HepG2 (cell line): ENCODE results near the gene MTFR1L. TPM values are rescaled to one million over a fixed set of nuclear protein-coding genes. Genes with fewer than 3 reads are reported as not detected.

Experiments used
- HMGXB4 ChIP-seq, 2 experiments: sonication (generic) in 1 of 2; formaldehyde crosslinking in 1 of 2; IDR thresholded peaks; 2 replicates each; pipeline versions ENCODE4 v1.4.0 to v1.6.1; 2018 to 2020; ENCODE audit warnings: missing genetic modification reagents in 2 of 2, borderline replicate concordance in 1 of 2, low read depth in 1 of 2, mild to moderate bottlenecking in 1 of 2, missing biosample characterization in 1 of 2
- PLRG1 ChIP-seq: fragments of 450-650 bp; conservative IDR thresholded peaks from 2 replicates; pipeline ENCODE4 v1.6.1; 2016
- ZBTB2 ChIP-seq: sonication (generic); formaldehyde crosslinking; IDR thresholded peaks from 2 replicates; pipeline ENCODE4 v1.8.0; 2022; ENCODE audit warnings: low read depth, missing genetic modification reagents
- ZBTB39 ChIP-seq: sonication (generic); formaldehyde crosslinking; IDR thresholded peaks from 2 replicates; pipeline ENCODE4 v1.5.0; 2020; ENCODE audit warnings: missing genetic modification reagents
- ZFP36L2 ChIP-seq: sonication (generic); formaldehyde crosslinking; IDR thresholded peaks from 2 replicates; pipeline ENCODE4 v1.4.0; 2020; ENCODE audit warnings: missing genetic modification reagents
- ZFY ChIP-seq: sonication (generic); formaldehyde crosslinking; IDR thresholded peaks from 2 replicates; pipeline ENCODE4 v1.4.0; 2020; ENCODE audit warnings: missing genetic modification reagents
- ZNF235 ChIP-seq: sonication (generic); formaldehyde crosslinking; IDR thresholded peaks from 2 replicates; pipeline ENCODE4 v1.8.1; 2023; ENCODE audit warnings: mild to moderate bottlenecking, missing genetic modification reagents, borderline replicate concordance
- ZNF274 ChIP-seq: sonication (generic); formaldehyde crosslinking; IDR thresholded peaks from 2 replicates; pipeline ENCODE4 v1.5.1; 2020; ENCODE audit warnings: mild to moderate bottlenecking, missing genetic modification reagents
- ZNF546 ChIP-seq: sonication (generic); formaldehyde crosslinking; conservative IDR thresholded peaks from 2 replicates; pipeline ENCODE4 v1.8.1; 2023; ENCODE audit warnings: mild to moderate bottlenecking, missing genetic modification reagents
- ZNF577 ChIP-seq: sonication (generic); formaldehyde crosslinking; IDR thresholded peaks from 2 replicates; pipeline ENCODE4 v1.4.0; 2020; ENCODE audit warnings: mild to moderate bottlenecking, low read depth, missing genetic modification reagents, borderline replicate concordance
- ZNF609 ChIP-seq: sonication (generic); formaldehyde crosslinking; IDR thresholded peaks from 2 replicates; pipeline ENCODE4 v1.4.0; 2020; ENCODE audit warnings: mild to moderate bottlenecking, missing genetic modification reagents, borderline replicate concordance
- ZNF710 ChIP-seq: sonication (generic); formaldehyde crosslinking; IDR thresholded peaks from 2 replicates; pipeline ENCODE4 v1.5.0; 2020; ENCODE audit warnings: mild to moderate bottlenecking, missing genetic modification reagents, borderline replicate concordance
- polyA plus RNA-seq, 8 experiments: library from polyadenylated mRNA; depleted of rRNA in 3 of 8; stranded (reverse) in 7 of 8; unstranded in 1 of 8; fragments of >200 nt; fragmentation: Illumina TruSeq in 4 of 8; extraction: Trizol in 4 of 8; gene quantifications; 2 replicates each; pipeline versions ENCODE4 v1.2.1 to v1.2.3, GENCODE V29; 2011 to 2016; ENCODE audit warnings: low read depth in 4 of 8, missing spikeins in 1 of 8, mixed read lengths in 1 of 8; ENCODE audit not compliant: insufficient read depth in 1 of 8
- total RNA-seq, 5 experiments: library from RNA; depleted of rRNA; stranded (reverse); fragments of >200 nt; fragmentation: Illumina TruSeq; extraction: Trizol; gene quantifications; 2 replicates each; pipeline ENCODE4 v1.2.3, GENCODE V29; 2016; ENCODE audit warnings: low read depth in 1 of 5

MTFR1L gene
- total and polyA plus RNA-seq, 2 of the 13 experiments (the other 11 are each of a cell fraction or from before 2014, with no cell fraction given), result 38.0 to 55.7 TPM

- TF ChIP-seq ZNF609 (CRISPR knock-in tag) (no peak), ZFY (CRISPR knock-in tag) (0 out of 2 replicates have a peak, but pooled peaks have one; percentile 13), ZNF710 (CRISPR knock-in tag) (0 out of 2 replicates have a peak, but pooled peaks have one; percentile 23), PLRG1 (no peak), ZBTB39 (CRISPR knock-in tag) (no peak), ZNF577 (CRISPR knock-in tag) (no peak), ZFP36L2 (no peak), ZNF546 (CRISPR knock-in tag) (no peak), ZNF235 (CRISPR knock-in tag) (0 out of 2 replicates have a peak, but pooled peaks have one; percentile 23), HMGXB4 (CRISPR knock-in tag; IDR thresholded peaks at IDR 0.05; ENCODE audit: borderline replicate concordance in 1 of 2, low read depth in 1 of 2) (no peak), ZNF274 (CRISPR knock-in tag) (no peak), ZBTB2 (CRISPR knock-in tag) (no peak)
Measured at GRCh38 chr1:25874635-25875153, 54.9 kb downstream of the MTFR1L start (continued).
